ENCODE measurements around the gene KAZN.

The KAZN gene

GRCh38 chr1:14996133-14997050 is 397.9 kb downstream of the KAZN start:
- peak; percentile 68 for DNase-seq

GRCh38 chr1:14997646-14998276 is 399.3 kb downstream of the KAZN start:
- peak; percentile 54 for DNase-seq

GRCh38 chr1:14999441-14999840 is 401.0 kb downstream of the KAZN start:
- no peak for DNase-seq

GRCh38 chr1:15000030-15000429 is 401.5 kb downstream of the KAZN start:
- DNase-seq = no peak

- DNase-seq = no peak
These were observed 402.2 kb downstream of the KAZN start for GRCh38 chr1:15000671-15001070.

- DNase-seq = no peak
These were observed 402.9 kb downstream of the KAZN start for GRCh38 chr1:15001317-15001915.

- no peak for DNase-seq
These were observed 403.8 kb downstream of the KAZN start for GRCh38 chr1:15002325-15002724.

- DNase-seq = no peak
These were observed 405.9 kb downstream of the KAZN start for GRCh38 chr1:15004396-15004795.

- no peak for DNase-seq
These were observed 406.6 kb downstream of the KAZN start for GRCh38 chr1:15005116-15005515.

- DNase-seq = no peak
These were observed 408.9 kb downstream of the KAZN start for GRCh38 chr1:15007368-15007767.

- DNase-seq = no peak
These were observed 409.4 kb downstream of the KAZN start for GRCh38 chr1:15007842-15008241.

- DNase-seq = peak; percentile 51
These were observed 410.6 kb downstream of the KAZN start for GRCh38 chr1:15008783-15009729.

- DNase-seq = no peak
These were observed 412.7 kb downstream of the KAZN start for GRCh38 chr1:15011160-15011559.

- no peak for DNase-seq
These were observed 413.2 kb downstream of the KAZN start for GRCh38 chr1:15011661-15012060.

- no peak for DNase-seq
These were observed 414.3 kb downstream of the KAZN start for GRCh38 chr1:15012822-15013221.

- no peak for DNase-seq
These were observed 415.3 kb downstream of the KAZN start for GRCh38 chr1:15013767-15014166.

GRCh38 chr1:15014516-15014915 is 416.0 kb downstream of the KAZN start:
- DNase-seq = no peak

- DNase-seq = no peak
These were observed 417.5 kb downstream of the KAZN start for GRCh38 chr1:15016001-15016400.

GRCh38 chr1:15016526-15016925 is 418.0 kb downstream of the KAZN start:
- DNase-seq = no peak

GRCh38 chr1:15017120-15017519 is 418.6 kb downstream of the KAZN start:
- no peak for DNase-seq

GRCh38 chr1:15018767-15019166 is 420.3 kb downstream of the KAZN start:
- no peak for DNase-seq

- DNase-seq = no peak
These were observed 422.7 kb downstream of the KAZN start for GRCh38 chr1:15020943-15021745.

All from fibroblast of upper back skin (primary cell).